ENCODE results near the gene GBP5.
A peak's percentile ranks its signal among the peaks of the same experiment; 100 is the strongest.
"Not testable (repeated sequence)": the region's sequence is repeated elsewhere in the genome, so short reads cannot be mapped to it uniquely, and the experiment has no call there.

Gene GBP5

DNA sequence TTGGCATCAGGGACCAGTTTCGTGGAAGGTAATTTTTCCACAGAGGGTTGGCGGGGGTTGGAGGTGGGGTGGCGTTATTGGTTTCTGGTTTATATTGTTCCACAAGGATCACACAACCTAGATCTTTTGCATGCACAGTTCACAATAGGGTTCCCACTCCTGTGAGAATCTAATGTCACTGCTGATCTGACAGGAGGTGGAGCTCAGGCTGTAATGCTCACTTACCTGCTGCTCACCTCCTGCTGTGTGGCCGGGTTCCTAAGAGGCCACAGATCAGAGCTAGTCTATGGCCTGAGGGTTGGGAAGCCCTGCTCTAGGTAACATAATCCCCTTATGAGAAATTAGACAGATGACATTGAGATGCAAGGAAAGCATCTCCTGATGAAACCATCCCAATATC, 12.6 kb downstream of the GBP5 start:
- Histone ChIP-seq H3K4me2 (ENCODE audit: low read length, poor library complexity, severe bottlenecking) (no peak overlapping the region), H2AK5ac (ENCODE audit: low read length, severe bottlenecking) (no peak overlapping the region), H3K4me3 (ENCODE audit: insufficient read depth in 1 of 2, low read depth in 1 of 2, low read length in 2 of 2) (no peak overlapping the region), H3K79me1 (replicated peaks; ENCODE audit: low read length, poor library complexity, severe bottlenecking) (no peaks in the 10 kb centered on the region), H2BK15ac (ENCODE audit: low read depth, poor library complexity, severe bottlenecking) (no peak overlapping the region), H2BK120ac (ENCODE audit: low read depth, low read length) (no peak overlapping the region), H4K8ac (ENCODE audit: low read length) (no peak overlapping the region), H3K9ac (ENCODE audit: low read length) (no peak overlapping the region), H3K27ac (ENCODE audit: low read length, poor library complexity, severe bottlenecking) (no peak overlapping the region), H4K91ac (ENCODE audit: low read length) (no peak overlapping the region), H3K18ac (ENCODE audit: low read depth in 1 of 2, low read length in 2 of 2) (no peak overlapping the region), H3K27me3 (ENCODE audit: control insufficient read depth in 1 of 2, insufficient read depth in 1 of 2, low read length in 2 of 2) (no peaks in the 10 kb centered on the region), H3K14ac (ENCODE audit: low read length in 2 of 2) (no peak overlapping the region), H3K23ac (ENCODE audit: low read length in 2 of 2) (no peak overlapping the region), H3K4me1 (ENCODE audit: control insufficient read depth, insufficient read depth, low read depth, low read length) (no peaks in the 10 kb centered on the region), H2BK5ac (ENCODE audit: low read depth, low read length, poor library complexity, severe bottlenecking) (no peak overlapping the region), H3K9me3 (ENCODE audit: control insufficient read depth, low read length) (no peaks in the 10 kb centered on the region), H3K36me3 (ENCODE audit: control insufficient read depth in 1 of 2, insufficient read depth in 2 of 2, low read depth in 1 of 2, low read length in 2 of 2) (no peaks in the 10 kb centered on the region), H2BK12ac (ENCODE audit: low read length in 2 of 2) (no peak overlapping the region), H2AFZ (ENCODE audit: low read depth, low read length) (no peak overlapping the region), H3K4ac (ENCODE audit: low read depth in 1 of 2, low read length in 2 of 2) (no peak overlapping the region)
- WGBS, result 44% methylated on average over 1 of the region's 4 CpGs
- no peak for DNase-seq

DNA sequence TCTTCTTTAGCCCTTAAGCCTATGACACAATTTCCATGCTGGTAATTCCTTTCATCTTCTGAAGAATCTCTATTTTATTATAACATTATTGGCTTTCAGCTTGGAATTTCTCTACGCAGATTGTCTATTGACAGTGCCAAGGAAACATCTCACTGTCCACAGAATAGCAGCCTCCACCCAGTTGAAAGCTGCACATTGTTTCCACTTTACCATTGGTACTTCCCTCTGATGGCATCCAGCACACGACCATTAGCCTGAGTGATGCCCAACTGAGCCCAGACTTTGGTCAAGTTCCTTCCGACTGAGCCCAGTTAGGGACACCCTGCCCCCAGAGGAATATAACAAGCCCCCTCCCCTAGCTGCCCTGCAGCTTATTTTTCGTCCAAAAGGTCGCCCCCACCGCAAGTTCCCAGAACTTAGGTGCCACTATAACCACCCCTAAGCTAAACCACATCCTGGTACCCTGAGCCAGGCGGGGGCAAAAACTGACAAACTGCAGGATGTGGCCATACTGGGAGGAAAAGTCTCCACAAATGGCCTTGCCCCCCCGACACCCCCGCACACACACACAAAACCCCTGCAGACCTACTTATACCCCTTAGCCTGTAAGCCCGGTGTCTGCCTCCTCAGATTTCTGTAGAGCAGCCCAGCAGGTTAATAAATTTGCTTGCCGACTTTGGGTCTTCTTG, 13.2 kb downstream of the GBP5 start:
- Histone ChIP-seq H2BK12ac (ENCODE audit: low read length in 2 of 2) (no peak overlapping the region), H4K8ac (ENCODE audit: low read length) (no peak overlapping the region), H2BK120ac (ENCODE audit: low read depth, low read length) (no peak overlapping the region), H3K27me3 (ENCODE audit: control insufficient read depth in 1 of 2, insufficient read depth in 1 of 2, low read length in 2 of 2) (no peaks in the 10 kb centered on the region), H3K4me3 (ENCODE audit: insufficient read depth in 1 of 2, low read depth in 1 of 2, low read length in 2 of 2) (no peak overlapping the region), H3K14ac (ENCODE audit: low read length in 2 of 2) (no peak overlapping the region), H3K4ac (ENCODE audit: low read depth in 1 of 2, low read length in 2 of 2) (no peak overlapping the region), H3K18ac (ENCODE audit: low read depth in 1 of 2, low read length in 2 of 2) (peak overlapping the region in 1 of 2 experiments; percentile 16), H3K4me2 (ENCODE audit: low read length, poor library complexity, severe bottlenecking) (no peak overlapping the region), H4K91ac (ENCODE audit: low read length) (no peak overlapping the region), H2AFZ (ENCODE audit: low read depth, low read length) (no peak overlapping the region), H2BK15ac (ENCODE audit: low read depth, poor library complexity, severe bottlenecking) (no peak overlapping the region), H3K27ac (ENCODE audit: low read length, poor library complexity, severe bottlenecking) (no peak overlapping the region), H2BK5ac (ENCODE audit: low read depth, low read length, poor library complexity, severe bottlenecking) (no peak overlapping the region), H3K9me3 (ENCODE audit: control insufficient read depth, low read length) (no peaks in the 10 kb centered on the region), H3K23ac (ENCODE audit: low read length in 2 of 2) (no peak overlapping the region), H2AK5ac (ENCODE audit: low read length, severe bottlenecking) (no peak overlapping the region), H3K79me1 (replicated peaks; ENCODE audit: low read length, poor library complexity, severe bottlenecking) (no peaks in the 10 kb centered on the region), H3K9ac (ENCODE audit: low read length) (no peak overlapping the region), H3K4me1 (ENCODE audit: control insufficient read depth, insufficient read depth, low read depth, low read length) (no peaks in the 10 kb centered on the region), H3K36me3 (ENCODE audit: control insufficient read depth in 1 of 2, insufficient read depth in 2 of 2, low read depth in 1 of 2, low read length in 2 of 2) (no peaks in the 10 kb centered on the region)
- WGBS, result 94% methylated on average over 11 of the region's 11 CpGs
- no peak for DNase-seq

DNA sequence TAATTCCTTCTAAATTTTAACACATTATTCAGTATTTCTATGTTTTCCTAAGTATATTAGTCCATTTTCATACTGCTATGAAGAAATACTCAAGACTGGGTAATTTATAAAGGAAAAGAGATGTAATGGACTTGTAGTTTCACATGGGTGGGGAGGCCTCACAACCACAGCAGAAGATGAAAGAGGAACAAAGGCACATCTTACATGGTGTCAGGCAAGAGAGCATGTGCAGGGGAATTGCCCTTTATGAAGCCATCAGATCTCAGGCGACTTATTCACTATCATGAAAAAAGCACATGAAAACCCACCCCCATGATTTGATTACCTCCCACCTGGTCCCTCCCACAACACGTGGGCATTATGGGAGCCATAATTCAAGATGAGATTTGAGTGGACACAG, 15.6 kb downstream of the GBP5 start:
- Histone ChIP-seq H4K8ac (ENCODE audit: low read length) (no peak overlapping the region), H3K4me2 (ENCODE audit: low read length, poor library complexity, severe bottlenecking) (no peak overlapping the region), H2BK12ac (ENCODE audit: low read length in 2 of 2) (no peak overlapping the region), H2BK15ac (ENCODE audit: low read depth, poor library complexity, severe bottlenecking) (no peak overlapping the region), H3K36me3 (ENCODE audit: control insufficient read depth in 1 of 2, insufficient read depth in 2 of 2, low read depth in 1 of 2, low read length in 2 of 2) (no peaks in the 10 kb centered on the region), H3K4ac (ENCODE audit: low read depth in 1 of 2, low read length in 2 of 2) (no peak overlapping the region), H3K27me3 (ENCODE audit: control insufficient read depth in 1 of 2, insufficient read depth in 1 of 2, low read length in 2 of 2) (no peaks in the 10 kb centered on the region), H2AFZ (ENCODE audit: low read depth, low read length) (no peak overlapping the region), H3K4me3 (ENCODE audit: insufficient read depth in 1 of 2, low read depth in 1 of 2, low read length in 2 of 2) (no peak overlapping the region), H3K27ac (ENCODE audit: low read length, poor library complexity, severe bottlenecking) (no peak overlapping the region), H3K14ac (ENCODE audit: low read length in 2 of 2) (no peak overlapping the region), H4K91ac (ENCODE audit: low read length) (no peak overlapping the region), H2BK5ac (ENCODE audit: low read depth, low read length, poor library complexity, severe bottlenecking) (no peak overlapping the region), H3K23ac (ENCODE audit: low read length in 2 of 2) (no peak overlapping the region), H2BK120ac (ENCODE audit: low read depth, low read length) (no peak overlapping the region), H2AK5ac (ENCODE audit: low read length, severe bottlenecking) (no peak overlapping the region), H3K79me1 (replicated peaks; ENCODE audit: low read length, poor library complexity, severe bottlenecking) (no peaks in the 10 kb centered on the region), H3K9ac (ENCODE audit: low read length) (no peak overlapping the region), H3K18ac (ENCODE audit: low read depth in 1 of 2, low read length in 2 of 2) (no peak overlapping the region), H3K4me1 (ENCODE audit: control insufficient read depth, insufficient read depth, low read depth, low read length) (no peaks in the 10 kb centered on the region), H3K9me3 (ENCODE audit: control insufficient read depth, low read length) (no peaks in the 10 kb centered on the region)
- DNase-seq, result no peak
- 90% methylated on average over 2 of the region's 2 CpGs for WGBS

DNA sequence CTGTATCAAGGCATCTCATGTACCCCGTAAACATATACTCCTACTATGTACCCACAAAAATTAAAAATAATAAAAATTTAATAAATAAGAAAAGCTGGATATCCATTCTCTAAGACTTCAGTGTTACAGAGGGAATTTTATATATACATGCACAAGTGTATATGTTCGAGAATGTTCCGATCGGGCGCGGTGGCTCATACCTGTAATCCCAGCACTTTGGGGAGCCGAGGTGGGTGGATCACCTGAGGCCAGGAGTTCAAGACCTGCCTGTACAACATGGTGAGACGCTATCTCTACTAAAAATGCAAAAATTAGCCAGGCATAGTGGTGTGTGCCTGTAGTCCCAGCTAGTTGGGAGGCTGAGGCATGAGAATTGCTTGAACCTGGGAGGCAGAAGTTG, 17.1 kb downstream of the GBP5 start:
- not testable (repeated sequence) for H2BK120ac ChIP-seq (ENCODE audit: low read depth, low read length); H2BK15ac ChIP-seq (ENCODE audit: low read depth, poor library complexity, severe bottlenecking)
- WGBS, result 98% methylated on average over 7 of the region's 8 CpGs

More for the DNA sequence above, 17.1 kb downstream of the GBP5 start:
- not testable (repeated sequence) for H3K14ac ChIP-seq (ENCODE audit: low read length in 2 of 2); H2BK5ac ChIP-seq (ENCODE audit: low read depth, low read length, poor library complexity, severe bottlenecking); H3K27ac ChIP-seq (ENCODE audit: low read length, poor library complexity, severe bottlenecking); H2BK12ac ChIP-seq (ENCODE audit: low read length in 2 of 2); H3K4me3 ChIP-seq (ENCODE audit: insufficient read depth in 1 of 2, low read depth in 1 of 2, low read length in 2 of 2); H3K18ac ChIP-seq (ENCODE audit: low read depth in 1 of 2, low read length in 2 of 2); H2AK5ac ChIP-seq (ENCODE audit: low read length, severe bottlenecking); H3K9me3 ChIP-seq (ENCODE audit: control insufficient read depth, low read length); H3K4me1 ChIP-seq (ENCODE audit: control insufficient read depth, insufficient read depth, low read depth, low read length); DNase-seq; H3K4ac ChIP-seq (ENCODE audit: low read depth in 1 of 2, low read length in 2 of 2); H2AFZ ChIP-seq (ENCODE audit: low read depth, low read length); H3K27me3 ChIP-seq (ENCODE audit: control insufficient read depth in 1 of 2, insufficient read depth in 1 of 2, low read length in 2 of 2); H3K9ac ChIP-seq (ENCODE audit: low read length); H4K91ac ChIP-seq (ENCODE audit: low read length); H4K8ac ChIP-seq (ENCODE audit: low read length); H3K79me1 ChIP-seq (replicated peaks; ENCODE audit: low read length, poor library complexity, severe bottlenecking); H3K36me3 ChIP-seq (ENCODE audit: control insufficient read depth in 1 of 2, insufficient read depth in 2 of 2, low read depth in 1 of 2, low read length in 2 of 2); H3K4me2 ChIP-seq (ENCODE audit: low read length, poor library complexity, severe bottlenecking); H3K23ac ChIP-seq (ENCODE audit: low read length in 2 of 2)

All from mesenchymal stem cell (in vitro differentiated cells and primary cell).